ENCODE data around the gene PKD1L1. TPM values are rescaled to one million over a fixed set of nuclear protein-coding genes. Genes with fewer than 3 reads are reported as not detected.

The PKD1L1 gene
- total RNA-seq, 1 experiment from 2014 or later = 0.07 TPM

GRCh38 chr7:47953822-47954221 is 5.6 kb upstream of the PKD1L1 start:
- ChIA-PET POLR2A (no interaction called here), CTCF (interaction anchor here (2.0 kb wide), 1 partner anchor 15 kb away, joined by 7 read pairs; no protein-coding TSS in a partner anchor)
- no peak for ATAC-seq
- TF ChIP-seq ESRRA (CRISPR knock-in tag; IDR thresholded peaks at IDR 0.05; ENCODE audit: borderline replicate concordance) = no peak
- no peak for TF ChIP-seq TCF7 (CRISPR knock-in tag; IDR thresholded peaks at IDR 0.05; ENCODE audit: low read depth)
- no peak for TF ChIP-seq JUN (CRISPR knock-in tag; IDR thresholded peaks at IDR 0.05)
- no peak for TF ChIP-seq ATF1 (CRISPR knock-in tag; IDR thresholded peaks at IDR 0.05)
- TF ChIP-seq AFF4 (CRISPR knock-in tag; IDR thresholded peaks at IDR 0.05; ENCODE audit: borderline replicate concordance) = no peak
- TF ChIP-seq TEAD4 (CRISPR knock-in tag; IDR thresholded peaks at IDR 0.05) = no peak
- peak overlapping the region; percentile 23 for H3K27ac Mint-ChIP-seq
- H3K36me3 Mint-ChIP-seq = peaks cover 35% of the 10 kb centered on the region
- no peak overlapping the region for H3K4me3 Mint-ChIP-seq
- no peak for DNase-seq (ENCODE audit: low spot score)
- no peaks in the 10 kb centered on the region; the same call in 1 of the 2 replicates for H3K27me3 Mint-ChIP-seq (ENCODE audit: low read depth)
- peaks cover 7% of the 10 kb centered on the region for H3K9me3 Mint-ChIP-seq
- H3K4me1 Mint-ChIP-seq = peaks cover 36% of the 10 kb centered on the region

GRCh38 chr7:47952224-47952623 is 4.0 kb upstream of the PKD1L1 start:
- ATAC-seq = peak; percentile 81
- H3K27me3 Mint-ChIP-seq (ENCODE audit: low read depth) = no peaks in the 10 kb centered on the region
- no peak for TF ChIP-seq HMGXB4 (CRISPR knock-in tag; IDR thresholded peaks at IDR 0.05)
- no peak for TF ChIP-seq RELA (CRISPR knock-in tag; IDR thresholded peaks at IDR 0.05; ENCODE audit: borderline replicate concordance)
- no peak for TF ChIP-seq NR3C1 (CRISPR knock-in tag; conservative IDR thresholded peaks at IDR 0.05; ENCODE audit: low read depth)
- no peak for TF ChIP-seq SOX15 (CRISPR knock-in tag; IDR thresholded peaks at IDR 0.05)
- TF ChIP-seq, protein P1, sequence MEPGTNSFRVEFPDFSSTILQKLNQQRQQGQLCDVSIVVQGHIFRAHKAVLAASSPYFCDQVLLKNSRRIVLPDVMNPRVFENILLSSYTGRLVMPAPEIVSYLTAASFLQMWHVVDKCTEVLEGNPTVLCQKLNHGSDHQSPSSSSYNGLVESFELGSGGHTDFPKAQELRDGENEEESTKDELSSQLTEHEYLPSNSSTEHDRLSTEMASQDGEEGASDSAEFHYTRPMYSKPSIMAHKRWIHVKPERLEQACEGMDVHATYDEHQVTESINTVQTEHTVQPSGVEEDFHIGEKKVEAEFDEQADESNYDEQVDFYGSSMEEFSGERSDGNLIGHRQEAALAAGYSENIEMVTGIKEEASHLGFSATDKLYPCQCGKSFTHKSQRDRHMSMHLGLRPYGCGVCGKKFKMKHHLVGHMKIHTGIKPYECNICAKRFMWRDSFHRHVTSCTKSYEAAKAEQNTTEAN (CRISPR knock-in tag; IDR thresholded peaks at IDR 0.05) = no peak
- TF ChIP-seq FOXJ3 (CRISPR knock-in tag; IDR thresholded peaks at IDR 0.05; ENCODE audit: borderline replicate concordance) = no peak
- TF ChIP-seq FOXP4 (CRISPR knock-in tag; IDR thresholded peaks at IDR 0.05) = no peak
- TF ChIP-seq ZNF232 (CRISPR knock-in tag; IDR thresholded peaks at IDR 0.05) = no peak
- no peak for TF ChIP-seq MXD4 (CRISPR knock-in tag; IDR thresholded peaks at IDR 0.05; ENCODE audit: borderline replicate concordance)
- TF ChIP-seq ZNF671 (CRISPR knock-in tag; IDR thresholded peaks at IDR 0.05) = no peak
- TF ChIP-seq, protein P2, sequence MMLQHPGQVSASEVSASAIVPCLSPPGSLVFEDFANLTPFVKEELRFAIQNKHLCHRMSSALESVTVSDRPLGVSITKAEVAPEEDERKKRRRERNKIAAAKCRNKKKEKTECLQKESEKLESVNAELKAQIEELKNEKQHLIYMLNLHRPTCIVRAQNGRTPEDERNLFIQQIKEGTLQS (CRISPR knock-in tag; conservative IDR thresholded peaks at IDR 0.05) = no peak
- TF ChIP-seq ZNF219 (CRISPR knock-in tag; IDR thresholded peaks at IDR 0.05; ENCODE audit: borderline replicate concordance) = no peak
- no peak for TF ChIP-seq ESRRA (CRISPR knock-in tag; IDR thresholded peaks at IDR 0.05; ENCODE audit: borderline replicate concordance)
- TF ChIP-seq, protein P3, sequence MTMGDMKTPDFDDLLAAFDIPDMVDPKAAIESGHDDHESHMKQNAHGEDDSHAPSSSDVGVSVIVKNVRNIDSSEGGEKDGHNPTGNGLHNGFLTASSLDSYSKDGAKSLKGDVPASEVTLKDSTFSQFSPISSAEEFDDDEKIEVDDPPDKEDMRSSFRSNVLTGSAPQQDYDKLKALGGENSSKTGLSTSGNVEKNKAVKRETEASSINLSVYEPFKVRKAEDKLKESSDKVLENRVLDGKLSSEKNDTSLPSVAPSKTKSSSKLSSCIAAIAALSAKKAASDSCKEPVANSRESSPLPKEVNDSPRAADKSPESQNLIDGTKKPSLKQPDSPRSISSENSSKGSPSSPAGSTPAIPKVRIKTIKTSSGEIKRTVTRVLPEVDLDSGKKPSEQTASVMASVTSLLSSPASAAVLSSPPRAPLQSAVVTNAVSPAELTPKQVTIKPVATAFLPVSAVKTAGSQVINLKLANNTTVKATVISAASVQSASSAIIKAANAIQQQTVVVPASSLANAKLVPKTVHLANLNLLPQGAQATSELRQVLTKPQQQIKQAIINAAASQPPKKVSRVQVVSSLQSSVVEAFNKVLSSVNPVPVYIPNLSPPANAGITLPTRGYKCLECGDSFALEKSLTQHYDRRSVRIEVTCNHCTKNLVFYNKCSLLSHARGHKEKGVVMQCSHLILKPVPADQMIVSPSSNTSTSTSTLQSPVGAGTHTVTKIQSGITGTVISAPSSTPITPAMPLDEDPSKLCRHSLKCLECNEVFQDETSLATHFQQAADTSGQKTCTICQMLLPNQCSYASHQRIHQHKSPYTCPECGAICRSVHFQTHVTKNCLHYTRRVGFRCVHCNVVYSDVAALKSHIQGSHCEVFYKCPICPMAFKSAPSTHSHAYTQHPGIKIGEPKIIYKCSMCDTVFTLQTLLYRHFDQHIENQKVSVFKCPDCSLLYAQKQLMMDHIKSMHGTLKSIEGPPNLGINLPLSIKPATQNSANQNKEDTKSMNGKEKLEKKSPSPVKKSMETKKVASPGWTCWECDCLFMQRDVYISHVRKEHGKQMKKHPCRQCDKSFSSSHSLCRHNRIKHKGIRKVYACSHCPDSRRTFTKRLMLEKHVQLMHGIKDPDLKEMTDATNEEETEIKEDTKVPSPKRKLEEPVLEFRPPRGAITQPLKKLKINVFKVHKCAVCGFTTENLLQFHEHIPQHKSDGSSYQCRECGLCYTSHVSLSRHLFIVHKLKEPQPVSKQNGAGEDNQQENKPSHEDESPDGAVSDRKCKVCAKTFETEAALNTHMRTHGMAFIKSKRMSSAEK (CRISPR knock-in tag; IDR thresholded peaks at IDR 0.05; ENCODE audit: borderline replicate concordance) = no peak
- peaks cover 36% of the 10 kb centered on the region for H3K4me1 Mint-ChIP-seq
- H3K27ac Mint-ChIP-seq = no peak overlapping the region
- no peak overlapping the region for H3K4me3 Mint-ChIP-seq
- ChIA-PET CTCF (interaction anchor here (1.1 to 1.7 kb wide), 2 partner anchors 16 to 698 kb away, joined by 3 to 5 read pairs; no protein-coding TSS in a partner anchor), POLR2A (no interaction called here)
- DNase-seq (ENCODE audit: low spot score) = no peak
- H3K36me3 Mint-ChIP-seq = peaks cover 23% of the 10 kb centered on the region
- no peaks in the 10 kb centered on the region for H3K9me3 Mint-ChIP-seq
